ENCODE data around the gene ENPP3. TPM values are rescaled to one million over a fixed set of nuclear protein-coding genes. Genes with fewer than 3 reads are reported as not detected.

Gene ENPP3
- total RNA-seq, 1 experiment from 2014 or later, result 0.45 TPM

GRCh38 chr6:131765081-131765803 is 128.1 kb downstream of the ENPP3 start:
- POLR2A ChIA-PET (ENCODE audit: low non-redundant PET), result no interaction called here
- intact Hi-C loops (cut with micrococcal nuclease; ENCODE audit: unreplicated experiment), result no loop called here
- Histone ChIP-seq H3K4me3 (ENCODE audit: low read depth, low read length, poor library complexity, severe bottlenecking) (no peak overlapping the region), H3K36me3 (ENCODE audit: insufficient read depth, low read length, poor library complexity, severe bottlenecking) (no peaks in the 10 kb centered on the region), H3K27me3 (replicated peaks; ENCODE audit: insufficient read depth, low read depth, low read length, poor library complexity) (no peaks in the 10 kb centered on the region), H3K4me1 (ENCODE audit: insufficient read depth, low read length, poor library complexity, severe bottlenecking) (peaks cover 56% of the 10 kb centered on the region), H3K9me3 (ENCODE audit: low read depth, low read length, poor library complexity, severe bottlenecking) (no peaks in the 10 kb centered on the region), H3K27ac (ENCODE audit: low read depth, low read length, poor library complexity, severe bottlenecking) (peak overlapping the region; percentile 18)
- CTCF ChIA-PET, result no interaction called here
- TF ChIP-seq CTCF (conservative IDR thresholded peaks at IDR 0.05; ENCODE audit: low read depth, low read length) (no peak), EZH2 (IDR thresholded peaks at IDR 0.05; ENCODE audit: borderline replicate concordance, low read depth, low read length, poor library complexity, severe bottlenecking) (no peak)
- DNase-seq (ENCODE audit: low spot score), result no peak
- BruUV-seq (replicated peaks), result no TSS peak

GRCh38 chr6:131765804-131766135 is 128.7 kb downstream of the ENPP3 start:
- intact Hi-C loops (cut with micrococcal nuclease; ENCODE audit: unreplicated experiment), result no loop called here
- H3K27ac ChIP-seq (ENCODE audit: low read depth, low read length, poor library complexity, severe bottlenecking), result peak overlapping the region; percentile 18
- DNase-seq (ENCODE audit: low spot score), result no peak
- H3K27me3 ChIP-seq (replicated peaks; ENCODE audit: insufficient read depth, low read depth, low read length, poor library complexity), result no peaks in the 10 kb centered on the region
- H3K36me3 ChIP-seq (ENCODE audit: insufficient read depth, low read length, poor library complexity, severe bottlenecking), result no peaks in the 10 kb centered on the region
- CTCF ChIA-PET, result no interaction called here
- no TSS peak for BruUV-seq (replicated peaks)
- peaks cover 51% of the 10 kb centered on the region for H3K4me1 ChIP-seq (ENCODE audit: insufficient read depth, low read length, poor library complexity, severe bottlenecking)
- POLR2A ChIA-PET (ENCODE audit: low non-redundant PET), result no interaction called here
- TF ChIP-seq CTCF (conservative IDR thresholded peaks at IDR 0.05; ENCODE audit: low read depth, low read length), result no peak
- no peak for TF ChIP-seq EZH2 (IDR thresholded peaks at IDR 0.05; ENCODE audit: borderline replicate concordance, low read depth, low read length, poor library complexity, severe bottlenecking)
- no peak overlapping the region for H3K4me3 ChIP-seq (ENCODE audit: low read depth, low read length, poor library complexity, severe bottlenecking)
- H3K9me3 ChIP-seq (ENCODE audit: low read depth, low read length, poor library complexity, severe bottlenecking), result no peaks in the 10 kb centered on the region

- POLR2A ChIA-PET (ENCODE audit: low non-redundant PET), result no interaction called here
- no peak overlapping the region for H3K27ac ChIP-seq (ENCODE audit: low read depth, low read length, poor library complexity, severe bottlenecking)
- no peak for DNase-seq (ENCODE audit: low spot score)
- H3K36me3 ChIP-seq (ENCODE audit: insufficient read depth, low read length, poor library complexity, severe bottlenecking), result no peaks in the 10 kb centered on the region
- H3K27me3 ChIP-seq (replicated peaks; ENCODE audit: insufficient read depth, low read depth, low read length, poor library complexity), result no peaks in the 10 kb centered on the region
- peaks cover 42% of the 10 kb centered on the region for H3K4me1 ChIP-seq (ENCODE audit: insufficient read depth, low read length, poor library complexity, severe bottlenecking)
- intact Hi-C loops (cut with micrococcal nuclease; ENCODE audit: unreplicated experiment), result no loop called here
- no TSS peak for BruUV-seq (replicated peaks)
- CTCF ChIA-PET, result no interaction called here
- no peak overlapping the region for H3K4me3 ChIP-seq (ENCODE audit: low read depth, low read length, poor library complexity, severe bottlenecking)
- no peaks in the 10 kb centered on the region for H3K9me3 ChIP-seq (ENCODE audit: low read depth, low read length, poor library complexity, severe bottlenecking)
- TF ChIP-seq CTCF (conservative IDR thresholded peaks at IDR 0.05; ENCODE audit: low read depth, low read length), result no peak
- TF ChIP-seq EZH2 (IDR thresholded peaks at IDR 0.05; ENCODE audit: borderline replicate concordance, low read depth, low read length, poor library complexity, severe bottlenecking), result no peak
Observed at GRCh38 chr6:131766631-131767030, 129.5 kb downstream of the ENPP3 start.

Measured in A673 (cell line).